ENCODE results near the gene UGT1A5.

The UGT1A5 gene

DNA sequence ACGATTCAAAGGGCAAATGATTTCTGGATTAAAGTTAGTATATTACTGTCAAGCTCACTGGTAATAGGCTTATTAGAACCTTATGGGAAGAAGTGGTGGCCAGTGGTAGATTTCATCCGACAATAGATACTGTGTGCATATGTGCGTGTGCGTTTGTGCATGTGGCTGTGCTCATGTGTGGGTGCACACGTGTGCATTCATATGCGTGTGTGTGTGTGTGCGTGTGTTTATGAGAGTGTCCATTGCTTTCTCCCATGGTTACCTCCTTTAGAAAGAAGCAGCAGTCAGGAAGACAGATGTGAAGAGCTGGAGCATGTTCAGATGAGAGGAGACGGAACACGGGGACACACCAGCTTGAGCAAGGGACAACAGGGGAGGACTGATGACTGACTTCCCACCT lies 56.6 kb downstream of the UGT1A5 start:
- no peak overlapping the region for H3K4me3 ChIP-seq (ENCODE audit: low read depth, low read length)
- no peak for TF ChIP-seq CTCF (IDR thresholded peaks at IDR 0.05; ENCODE audit: low read depth, low read length, missing control alignments)
- no peak for DNase-seq (ENCODE audit: low read depth)

- no peak overlapping the region for H3K4me3 ChIP-seq (ENCODE audit: low read depth, low read length)
- TF ChIP-seq CTCF (IDR thresholded peaks at IDR 0.05; ENCODE audit: low read depth, low read length, missing control alignments) = no peak
- no peak for DNase-seq (ENCODE audit: low read depth)
Measured at GRCh38 chr2:233772153-233772552, 59.4 kb downstream of the UGT1A5 start.

DNA sequence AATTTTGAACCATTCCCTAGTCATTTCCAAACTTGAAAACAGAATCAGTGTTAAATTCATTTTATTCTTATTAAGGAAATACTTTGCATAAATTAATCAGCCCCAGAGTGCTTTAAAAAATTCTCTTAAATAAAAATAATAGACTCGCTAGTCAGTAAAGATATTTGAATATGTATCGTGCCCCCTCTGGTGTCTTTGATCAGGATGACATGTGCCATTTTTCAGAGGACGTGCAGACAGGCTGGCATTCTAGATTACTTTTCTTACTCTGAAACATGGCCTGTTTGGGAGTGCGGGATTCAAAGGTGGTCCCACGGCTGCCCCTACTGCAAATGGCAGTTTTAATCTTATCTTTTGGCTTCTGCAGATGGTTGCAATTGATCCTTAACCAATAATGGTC lies 59.9 kb downstream of the UGT1A5 start:
- DNase-seq (ENCODE audit: low read depth) = no peak
- no peak overlapping the region for H3K4me3 ChIP-seq (ENCODE audit: low read depth, low read length)
- TF ChIP-seq CTCF (IDR thresholded peaks at IDR 0.05; ENCODE audit: low read depth, low read length, missing control alignments) = no peak

DNA sequence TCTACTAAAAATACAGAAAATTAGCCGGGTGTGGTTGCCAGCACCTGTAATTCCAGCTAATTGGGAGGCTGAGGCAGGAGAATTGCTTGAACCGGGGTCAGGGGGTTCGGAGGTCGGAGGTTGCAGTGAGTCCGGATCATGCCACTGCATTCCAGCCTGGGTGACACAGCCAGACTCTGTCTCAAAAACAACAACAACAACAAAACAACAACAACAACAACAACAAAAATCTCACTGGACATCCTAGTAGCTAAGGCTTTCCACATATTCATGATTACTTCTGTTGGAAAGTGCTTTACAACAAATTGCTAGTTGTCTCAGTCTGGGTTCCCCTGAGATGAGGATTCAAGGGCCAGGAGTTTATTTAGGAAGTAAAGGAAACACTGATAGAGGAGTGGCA lies 61.1 kb downstream of the UGT1A5 start:
- TF ChIP-seq CTCF (IDR thresholded peaks at IDR 0.05; ENCODE audit: low read depth, low read length, missing control alignments) = no peak

DNA sequence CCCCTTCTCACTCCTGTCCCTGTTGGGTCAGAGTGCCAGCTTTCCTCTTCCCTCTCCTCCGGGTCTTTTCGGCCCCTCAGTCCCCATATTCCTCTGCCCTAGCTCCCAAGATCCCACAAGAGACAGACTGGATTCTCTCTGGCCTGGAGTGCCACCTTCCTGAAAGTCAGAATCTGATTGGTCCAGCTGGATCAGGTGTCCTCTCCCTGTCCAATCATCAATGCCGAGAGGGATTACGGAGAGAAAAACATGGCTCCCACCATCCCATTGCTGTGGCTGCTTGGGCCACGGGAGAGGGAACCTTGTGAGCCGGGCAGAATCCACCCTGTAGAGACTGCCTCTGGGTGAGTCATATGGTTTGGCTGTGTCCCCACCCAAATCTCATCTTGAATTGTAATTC lies 62.7 kb downstream of the UGT1A5 start:
- no peak for TF ChIP-seq CTCF (IDR thresholded peaks at IDR 0.05; ENCODE audit: low read depth, low read length, missing control alignments)
- H3K4me3 ChIP-seq (ENCODE audit: low read depth, low read length) = no peak overlapping the region
- DNase-seq (ENCODE audit: low read depth) = no peak

More for the DNA sequence above, 61.1 kb downstream of the UGT1A5 start:
- no peak overlapping the region for H3K4me3 ChIP-seq (ENCODE audit: low read depth, low read length)
- DNase-seq (ENCODE audit: low read depth) = no peak

DNA sequence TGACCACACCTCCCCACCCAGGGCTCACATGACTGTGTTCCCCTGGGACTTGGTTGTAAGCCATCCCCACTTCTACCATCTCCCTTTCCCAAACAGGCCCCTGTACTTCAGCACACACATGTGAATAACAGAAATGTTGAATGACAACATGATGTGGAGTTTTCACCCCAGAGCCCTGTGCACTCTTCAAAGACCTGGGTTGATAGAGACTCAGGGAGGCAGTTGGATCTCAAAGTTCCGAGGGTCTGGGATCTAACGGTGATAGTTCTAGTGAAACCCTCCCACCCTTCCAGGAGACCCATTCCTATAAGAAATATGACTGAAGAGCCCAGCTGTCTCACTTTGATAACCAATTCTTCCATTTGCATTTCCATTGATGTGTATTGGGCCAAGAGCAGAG lies 65.3 kb downstream of the UGT1A5 start, which contains the start of gene MROH2A:
Gene MROH2A (plus strand): TSS at position 301 of the 400 bp plus-strand sequence. CDS start 1,029 bp downstream, outside the sequence.
- no peak for DNase-seq (ENCODE audit: low read depth)
- no peak for TF ChIP-seq CTCF (IDR thresholded peaks at IDR 0.05; ENCODE audit: low read depth, low read length, missing control alignments)
- H3K4me3 ChIP-seq (ENCODE audit: low read depth, low read length) = no peak within 1 kb of the TSS

GRCh38 chr2:233779722-233780121 lies 67.0 kb downstream of the UGT1A5 start:
- no peak overlapping the region for H3K4me3 ChIP-seq (ENCODE audit: low read depth, low read length)
- TF ChIP-seq CTCF (IDR thresholded peaks at IDR 0.05; ENCODE audit: low read depth, low read length, missing control alignments) = no peak

More at GRCh38 chr2:233779722-233780121, 67.0 kb downstream of the UGT1A5 start:
- no peak for DNase-seq (ENCODE audit: low read depth)

All from GM12864 (cell line).